Measurements from ENCODE around the gene ANGPTL4. TPM values are rescaled to one million over a fixed set of nuclear protein-coding genes. Genes with fewer than 3 reads are reported as not detected.
"Not testable (repeated sequence)": the region's sequence is repeated elsewhere in the genome, so short reads cannot be mapped to it uniquely, and the experiment has no call there.

The ANGPTL4 gene, protein sequence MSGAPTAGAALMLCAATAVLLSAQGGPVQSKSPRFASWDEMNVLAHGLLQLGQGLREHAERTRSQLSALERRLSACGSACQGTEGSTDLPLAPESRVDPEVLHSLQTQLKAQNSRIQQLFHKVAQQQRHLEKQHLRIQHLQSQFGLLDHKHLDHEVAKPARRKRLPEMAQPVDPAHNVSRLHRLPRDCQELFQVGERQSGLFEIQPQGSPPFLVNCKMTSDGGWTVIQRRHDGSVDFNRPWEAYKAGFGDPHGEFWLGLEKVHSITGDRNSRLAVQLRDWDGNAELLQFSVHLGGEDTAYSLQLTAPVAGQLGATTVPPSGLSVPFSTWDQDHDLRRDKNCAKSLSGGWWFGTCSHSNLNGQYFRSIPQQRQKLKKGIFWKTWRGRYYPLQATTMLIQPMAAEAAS
- 6.3 TPM for total RNA-seq
- long read RNA-seq, transcript ANGPTL4-201 (7 exons, 1,879 nt) = major isoform, 13 of 21 reads
- long read RNA-seq, partial matches to known transcripts = 3 of 21 reads
- long read RNA-seq, other reads (novel, unspliced or antisense) = 3 of 21 reads

- TF ChIP-seq, protein P1, sequence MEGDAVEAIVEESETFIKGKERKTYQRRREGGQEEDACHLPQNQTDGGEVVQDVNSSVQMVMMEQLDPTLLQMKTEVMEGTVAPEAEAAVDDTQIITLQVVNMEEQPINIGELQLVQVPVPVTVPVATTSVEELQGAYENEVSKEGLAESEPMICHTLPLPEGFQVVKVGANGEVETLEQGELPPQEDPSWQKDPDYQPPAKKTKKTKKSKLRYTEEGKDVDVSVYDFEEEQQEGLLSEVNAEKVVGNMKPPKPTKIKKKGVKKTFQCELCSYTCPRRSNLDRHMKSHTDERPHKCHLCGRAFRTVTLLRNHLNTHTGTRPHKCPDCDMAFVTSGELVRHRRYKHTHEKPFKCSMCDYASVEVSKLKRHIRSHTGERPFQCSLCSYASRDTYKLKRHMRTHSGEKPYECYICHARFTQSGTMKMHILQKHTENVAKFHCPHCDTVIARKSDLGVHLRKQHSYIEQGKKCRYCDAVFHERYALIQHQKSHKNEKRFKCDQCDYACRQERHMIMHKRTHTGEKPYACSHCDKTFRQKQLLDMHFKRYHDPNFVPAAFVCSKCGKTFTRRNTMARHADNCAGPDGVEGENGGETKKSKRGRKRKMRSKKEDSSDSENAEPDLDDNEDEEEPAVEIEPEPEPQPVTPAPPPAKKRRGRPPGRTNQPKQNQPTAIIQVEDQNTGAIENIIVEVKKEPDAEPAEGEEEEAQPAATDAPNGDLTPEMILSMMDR (IDR thresholded peaks at IDR 0.05) = no peak
- Histone ChIP-seq H3K36me3 (no peaks in the 10 kb centered on the region), H3K27me3 (no peaks in the 10 kb centered on the region), H3K9me3 (no peaks in the 10 kb centered on the region), H3K4me1 (peaks cover 58% of the 10 kb centered on the region), H3K27ac (peak within 1 kb of the TSS; percentile 72), H3K4me3 (peak within 1 kb of the TSS; percentile 60)
- intact Hi-C loops (cut with DNase I) = no loop called here
- ATAC-seq (peak; percentile 43), DNase-seq (peak; percentile 77)
These were observed at the start of gene ANGPTL4 for GRCh38 chr19:8363803-8364771. Gene ANGPTL4, plus strand, starts transcription at chr19:8364155. Its CDS starts 167 bp downstream, at chr19:8364322.

DNA sequence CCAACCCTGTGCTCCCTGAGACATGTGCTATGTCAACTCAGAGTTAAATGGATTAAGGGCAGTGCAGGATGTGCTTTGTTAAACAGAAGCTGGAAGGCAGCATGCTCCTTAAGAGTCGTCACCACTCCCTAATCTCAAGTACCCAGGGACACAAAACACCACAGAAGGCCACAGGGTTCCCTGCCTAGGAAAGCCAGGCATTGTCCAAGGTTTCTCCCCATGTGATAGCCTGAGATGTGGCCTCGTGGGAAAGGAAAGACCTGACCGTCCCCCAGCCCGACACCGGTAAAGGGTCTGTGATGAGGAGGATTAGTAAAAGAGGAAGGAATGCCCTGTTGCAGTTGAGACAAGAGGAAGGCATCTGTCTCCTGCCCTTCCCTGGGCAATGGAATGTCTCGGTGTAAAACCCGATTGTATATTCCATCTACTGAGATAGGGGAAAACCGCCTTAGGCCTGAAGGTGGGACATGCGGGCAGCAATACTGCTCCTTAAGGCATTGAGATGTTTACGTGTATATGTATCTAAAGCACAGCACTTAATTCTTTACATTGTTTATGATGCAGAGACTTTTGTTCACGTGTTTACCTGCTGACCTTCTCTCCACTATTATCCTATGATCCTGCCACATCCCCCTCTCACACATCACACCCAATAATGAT lies 48.8 kb upstream of the ANGPTL4 start:
- ATAC-seq; intact Hi-C loops (cut with DNase I); DNase-seq; H3K9me3 ChIP-seq; H3K27me3 ChIP-seq; H3K4me3 ChIP-seq: not testable (repeated sequence)
- Histone ChIP-seq H3K4me1 (peaks cover 17% of the 10 kb centered on the region), H3K36me3 (peaks cover 44% of the 10 kb centered on the region), H3K27ac (peak overlapping the region; percentile 60)

DNA sequence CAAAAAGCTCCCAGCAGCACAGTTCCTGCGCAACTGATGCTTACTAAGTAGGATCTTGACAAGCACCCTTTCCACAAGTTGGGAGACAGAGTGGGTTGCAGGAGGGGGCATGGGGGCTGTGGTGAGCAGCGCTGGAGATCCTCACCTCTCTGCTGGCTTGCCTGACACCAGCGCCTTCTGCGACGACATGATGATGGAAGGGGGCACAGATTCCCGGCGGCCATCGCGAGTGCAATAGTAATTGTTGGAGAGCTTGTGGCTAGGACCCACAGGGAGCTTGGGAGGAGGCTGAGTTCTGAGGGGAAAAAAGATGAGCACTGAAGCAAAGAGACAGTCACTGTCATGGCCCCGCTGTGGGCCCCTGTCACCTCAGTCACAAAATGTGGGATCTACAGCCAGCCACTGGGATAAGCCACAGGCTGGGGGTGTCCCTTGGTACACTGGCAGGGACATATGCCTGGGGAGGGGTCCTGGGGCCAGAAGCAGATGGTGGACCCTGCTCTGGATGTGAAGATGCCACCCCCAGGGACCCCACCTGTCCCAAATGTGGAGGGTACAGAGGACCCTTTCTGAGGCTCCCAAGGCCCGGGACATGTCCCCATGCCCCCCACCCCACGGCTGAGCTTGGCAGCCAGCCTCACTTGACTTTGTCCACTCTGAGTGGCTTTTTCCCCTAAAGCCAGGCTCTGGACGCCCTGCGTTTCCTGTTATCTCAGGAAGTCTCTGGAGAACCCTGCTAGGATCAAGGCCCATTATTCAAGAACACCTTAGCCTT lies 47.4 kb upstream of the ANGPTL4 start:
- Histone ChIP-seq H3K9me3 (no peaks in the 10 kb centered on the region), H3K4me3 (no peak overlapping the region), H3K27ac (no peak overlapping the region), H3K4me1 (peaks cover 23% of the 10 kb centered on the region), H3K36me3 (peaks cover 30% of the 10 kb centered on the region), H3K27me3 (no peaks in the 10 kb centered on the region)
- intact Hi-C loops (cut with DNase I) = no loop called here
- ATAC-seq (no peak), DNase-seq (no peak)
- TF ChIP-seq, protein P1 (IDR thresholded peaks at IDR 0.05) = no peak

DNA sequence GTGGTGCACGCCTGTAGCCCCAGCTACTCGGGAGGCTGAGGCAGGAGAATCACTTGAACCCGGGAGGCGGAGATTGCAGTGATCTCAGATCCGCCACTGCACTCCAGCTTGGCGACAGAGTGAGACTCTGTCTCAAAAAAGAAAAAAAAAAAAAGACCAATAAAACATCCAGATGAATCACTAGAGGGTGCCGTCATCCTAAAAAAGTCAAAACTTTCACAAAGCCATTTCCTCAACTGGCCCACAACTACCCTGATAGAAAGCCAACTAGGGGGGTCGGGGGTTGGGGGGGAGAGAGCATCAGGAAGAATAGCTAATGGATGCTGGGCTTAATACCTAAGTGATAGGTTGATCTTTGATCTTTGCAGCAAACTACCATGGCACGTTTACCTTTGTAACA lies 45.1 kb upstream of the ANGPTL4 start:
- intact Hi-C loops (cut with DNase I); H3K27ac ChIP-seq; ATAC-seq; DNase-seq; H3K9me3 ChIP-seq; H3K27me3 ChIP-seq; H3K4me3 ChIP-seq: not testable (repeated sequence)
- Histone ChIP-seq H3K4me1 (peaks cover 32% of the 10 kb centered on the region), H3K36me3 (peaks cover 37% of the 10 kb centered on the region)

DNA sequence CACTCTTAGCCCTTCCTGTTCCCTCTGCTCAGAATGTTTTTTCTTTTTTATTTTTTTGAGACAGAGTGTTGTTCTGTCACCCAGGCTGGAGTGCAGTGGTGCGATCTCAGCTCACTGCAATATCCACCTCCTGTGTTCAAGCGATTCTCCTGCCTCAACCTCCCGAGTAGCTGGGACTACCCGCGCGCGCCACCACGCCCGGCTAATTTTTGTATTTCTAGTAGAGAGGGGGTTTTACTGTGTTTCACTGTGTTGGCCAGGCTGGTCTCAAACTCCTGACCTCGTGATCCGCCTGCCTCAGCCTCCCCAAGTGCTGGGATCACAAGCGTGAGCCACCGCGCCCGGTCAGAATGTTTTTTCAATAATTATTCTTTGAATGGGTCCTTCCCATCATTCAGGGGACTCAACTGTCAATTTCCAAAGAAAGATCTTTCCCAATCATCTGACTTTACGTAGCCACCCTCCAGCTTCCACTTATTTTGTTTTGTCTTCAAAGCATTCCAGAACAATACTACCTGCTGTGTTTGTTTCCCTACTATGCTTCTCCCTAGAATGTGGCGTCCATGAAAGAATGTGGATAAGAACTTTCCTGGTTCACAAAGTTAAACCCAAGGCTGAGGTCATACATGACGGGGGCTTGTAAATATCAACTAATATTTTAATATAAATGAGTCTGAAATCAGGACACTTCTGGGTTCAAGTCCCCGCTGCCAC lies 44.0 kb upstream of the ANGPTL4 start:
- Histone ChIP-seq H3K27me3 (no peaks in the 10 kb centered on the region), H3K4me1 (peaks cover 38% of the 10 kb centered on the region), H3K27ac (peak overlapping the region; percentile 97), H3K9me3 (no peaks in the 10 kb centered on the region), H3K36me3 (peaks cover 35% of the 10 kb centered on the region), H3K4me3 (peak overlapping the region; percentile 83)
- ATAC-seq (no peak), DNase-seq (no peak)
- TF ChIP-seq, protein P1 (IDR thresholded peaks at IDR 0.05) = no peak
- intact Hi-C loops (cut with DNase I) = no loop called here
